ENCODE measurements around the gene ZNF579. TPM values are rescaled to one million over a fixed set of nuclear protein-coding genes. Genes with fewer than 3 reads are reported as not detected.
A peak's percentile ranks its signal among the peaks of the same experiment; 100 is the strongest.

The ZNF579 gene
- total RNA-seq, 1 experiment from 2014 or later = 13.5 TPM

- DNase-seq = peak; percentile 25
- Histone ChIP-seq H3F3A (ENCODE audit: low read length, unreplicated experiment) (no peaks in the 10 kb centered on the region), H3K4me1 (ENCODE audit: insufficient read depth, low read length) (peaks cover 6% of the 10 kb centered on the region; the same call in 1 of the 2 replicates), H3K4me3 (ENCODE audit: low read length) (peak overlapping the region; percentile 93), H3K36me3 (ENCODE audit: low read depth, low read length) (no peaks in the 10 kb centered on the region; the same call in 1 of the 2 replicates), H3K79me2 (ENCODE audit: low read length) (peaks cover 24% of the 10 kb centered on the region), H3K9me2 (replicated peaks; ENCODE audit: low read length) (no peaks in the 10 kb centered on the region), H3K27ac (ENCODE audit: low read length) (peak overlapping the region; percentile 60), H3K4me2 (ENCODE audit: low read length) (peak overlapping the region; percentile 88), H2AFZ (ENCODE audit: low read length) (peak overlapping the region; percentile 98), H3K9ac (ENCODE audit: low read length) (peak overlapping the region; percentile 98), H4K20me1 (ENCODE audit: low read length) (no peaks in the 10 kb centered on the region), H3K27me3 (ENCODE audit: low read length) (no peaks in the 10 kb centered on the region), H3K9me3 (ENCODE audit: low read length) (no peaks in the 10 kb centered on the region)
- peak; percentile 58 for ATAC-seq
- ChIA-PET POLR2A (ENCODE audit: unreplicated experiment) (no interaction called here), CTCF (no interaction called here)
- TSS peak; percentile 36 for BruUV-seq (replicated peaks)
- intact Hi-C loops (cut with micrococcal nuclease) = loop anchor here (2.0 kb wide), 2 partner anchors 19 to 31 kb away; partner anchors contain the start of gene FIZ1
- TF ChIP-seq EZH2 (IDR thresholded peaks at IDR 0.05; ENCODE audit: low read length, unreplicated experiment) (no peak), EZH2phosphoT487 (IDR thresholded peaks at IDR 0.05; ENCODE audit: borderline replicate concordance, low read length) (no peak), CTCF (conservative IDR thresholded peaks at IDR 0.05; ENCODE audit: low read depth, low read length) (no peak)
Observed at GRCh38 chr19:55579766-55580621, 654 bp downstream of the ZNF579 start.

GRCh38 chr19:55578761-55579747, 1.6 kb downstream of the ZNF579 start:
- Histone ChIP-seq H3K4me3 (ENCODE audit: low read length) (peak overlapping the region; percentile 93), H3K27me3 (ENCODE audit: low read length) (no peaks in the 10 kb centered on the region), H3K36me3 (ENCODE audit: low read depth, low read length) (no peaks in the 10 kb centered on the region; the same call in 1 of the 2 replicates), H2AFZ (ENCODE audit: low read length) (no peak overlapping the region), H3F3A (ENCODE audit: low read length, unreplicated experiment) (no peaks in the 10 kb centered on the region), H3K4me2 (ENCODE audit: low read length) (peak overlapping the region; percentile 88), H3K4me1 (ENCODE audit: insufficient read depth, low read length) (peaks cover 6% of the 10 kb centered on the region; the same call in 1 of the 2 replicates), H4K20me1 (ENCODE audit: low read length) (no peaks in the 10 kb centered on the region), H3K9ac (ENCODE audit: low read length) (peak overlapping the region; percentile 98), H3K27ac (ENCODE audit: low read length) (no peak overlapping the region), H3K9me2 (replicated peaks; ENCODE audit: low read length) (no peaks in the 10 kb centered on the region), H3K9me3 (ENCODE audit: low read length) (no peaks in the 10 kb centered on the region), H3K79me2 (ENCODE audit: low read length) (peaks cover 24% of the 10 kb centered on the region)
- no peak for ATAC-seq
- TF ChIP-seq EZH2 (IDR thresholded peaks at IDR 0.05; ENCODE audit: low read length, unreplicated experiment) (no peak), EZH2phosphoT487 (IDR thresholded peaks at IDR 0.05; ENCODE audit: borderline replicate concordance, low read length) (no peak), CTCF (conservative IDR thresholded peaks at IDR 0.05; ENCODE audit: low read depth, low read length) (no peak)
- no TSS peak for BruUV-seq (replicated peaks)
- no peak for DNase-seq
- POLR2A ChIA-PET (ENCODE audit: unreplicated experiment) = no interaction called here
- CTCF ChIA-PET = no interaction called here
- intact Hi-C loops (cut with micrococcal nuclease) = no loop called here
